Endothelial cell of umbilical vein (primary cell): ENCODE measurements around the gene CRIM1. TPM values are rescaled to one million over a fixed set of nuclear protein-coding genes. Genes with fewer than 3 reads are reported as not detected.

Experiments used
- BruUV-seq: library from RNA; stranded (reverse); fragments of 400-500 nt; replicated peaks from 2 replicates; lab custom pipeline; 2021; lab: Mats Ljungman, UMichigan
- CTCF ChIA-PET: fragments of 300-600, 350-600 bp; sonication (Branson Sonifier 250); formaldehyde crosslinking; loops from one replicate; lab custom pipeline; 2021; ENCODE audit warnings: antibody characterized with exemption, inconsistent platforms; lab: Charles Lee
- POLR2A ChIA-PET: fragments of 300-600, 350-600 bp; sonication (Branson Sonifier 250); formaldehyde crosslinking; loops from one replicate; lab custom pipeline; 2021; ENCODE audit warnings: antibody characterized with exemption, inconsistent platforms; lab: Charles Lee
- DNase-seq: peaks from one replicate; pipeline ENCODE4 v3.0.0-alpha.2; 2011; ENCODE audit warnings: low read depth, low spot score
- FAIRE-seq: peaks from 2 replicates; lab custom pipeline; 2011; peaks lifted over from hg19 to GRCh38; lab: Jason Lieb, UNC
- H2AFZ ChIP-seq: 2 replicates; pipeline ENCODE4 v1.6.0; 2012; ENCODE audit warnings: low read depth, low read length, control low read depth, inconsistent platforms
- H3K27ac ChIP-seq: 2 replicates; pipeline ENCODE4 v1.5.1; 2011; ENCODE audit warnings: low read depth, mild to moderate bottlenecking, control low read depth, low read length, moderate library complexity; ENCODE audit not compliant: insufficient read depth
- H3K27me3 ChIP-seq, 2 experiments: 2 replicates each; pipeline versions ENCODE4 v1.6.0 to v1.6.1; 2011; ENCODE audit warnings: low read length in 2 of 2, mixed read lengths in 1 of 2; ENCODE audit not compliant: control insufficient read depth in 2 of 2, insufficient read depth in 2 of 2
- H3K36me3 ChIP-seq, 2 experiments: 2 replicates in 1 of 2; 3 replicates in 1 of 2; pipeline ENCODE4 v1.5.1; 2011; ENCODE audit warnings: low read length in 2 of 2, mild to moderate bottlenecking in 1 of 2, moderate library complexity in 1 of 2; ENCODE audit not compliant: control insufficient read depth in 2 of 2, insufficient read depth in 2 of 2; ENCODE audit errors: extremely low read depth in 1 of 2
- H3K4me1 ChIP-seq: 3 replicates; pipeline ENCODE4 v1.5.1; 2011; ENCODE audit warnings: mild to moderate bottlenecking, low read length; ENCODE audit not compliant: control insufficient read depth, insufficient read depth; ENCODE audit errors: extremely low read depth
- H3K4me2 ChIP-seq: 2 replicates; pipeline ENCODE4 v1.6.1; 2011; ENCODE audit warnings: low read length, control low read depth, mixed read lengths; ENCODE audit not compliant: insufficient read depth
- H3K4me3 ChIP-seq, 3 experiments: fragments of 200-600 bp in 1 of 3; sonication (generic), shearing (Covaris generic) in 1 of 3; replicated peaks in 1 of 3; 2 replicates each; pipeline ENCODE4 v1.5.1; 2011 to 2016; ENCODE audit warnings: control low read depth in 3 of 3, low read length in 3 of 3, mild to moderate bottlenecking in 2 of 3, inconsistent platforms in 1 of 3, low read depth in 1 of 3, moderate library complexity in 1 of 3; ENCODE audit not compliant: insufficient read depth in 1 of 3
- H3K79me2 ChIP-seq: 2 replicates; pipeline ENCODE4 v1.6.0; 2012; ENCODE audit warnings: low read length, inconsistent platforms; ENCODE audit not compliant: control insufficient read depth, insufficient read depth
- H3K9ac ChIP-seq: replicated peaks from 2 replicates; pipeline ENCODE3; 2011; ENCODE audit warnings: low read length, control low read depth; ENCODE audit not compliant: insufficient read depth; ENCODE audit errors: extremely low read depth
- H3K9me1 ChIP-seq: replicated peaks from 3 replicates; pipeline ENCODE4 v1.6.0; 2011; ENCODE audit warnings: mild to moderate bottlenecking, low read length; ENCODE audit not compliant: control insufficient read depth, insufficient read depth; ENCODE audit errors: extremely low read depth
- H3K9me3 ChIP-seq: replicated peaks from 2 replicates; pipeline ENCODE4 v1.5.1; 2012; ENCODE audit warnings: low read length, inconsistent platforms; ENCODE audit not compliant: control insufficient read depth, insufficient read depth
- H4K20me1 ChIP-seq: replicated peaks from 2 replicates; pipeline ENCODE3; 2011; ENCODE audit warnings: mild to moderate bottlenecking, low read length; ENCODE audit not compliant: control insufficient read depth, insufficient read depth; ENCODE audit errors: extremely low read depth
- CTCF ChIP-seq, 2 donors: IDR thresholded peaks; 1 replicate in 1 of 2; 2 replicates in 1 of 2; pipeline ENCODE4 v1.5.1; 2011; ENCODE audit warnings: low read length in 2 of 2, mild to moderate bottlenecking in 2 of 2, moderate library complexity in 2 of 2, control low read depth in 1 of 2, inconsistent platforms in 1 of 2, low read depth in 1 of 2; ENCODE audit not compliant: insufficient read depth in 1 of 2; ENCODE audit errors: extremely low read depth in 1 of 2
- EZH2 ChIP-seq: IDR thresholded peaks from 2 replicates; pipeline ENCODE4 v1.6.1; 2012; ENCODE audit warnings: borderline replicate concordance, low read depth, mild to moderate bottlenecking, moderate library complexity, low read length, inconsistent platforms; ENCODE audit not compliant: severe bottlenecking
- FOS ChIP-seq: IDR thresholded peaks from 2 replicates; pipeline ENCODE4 v1.6.1; 2011; ENCODE audit warnings: mild to moderate bottlenecking, low read length, moderate library complexity, borderline replicate concordance; ENCODE audit not compliant: insufficient read depth
- GATA2 ChIP-seq: IDR thresholded peaks from 2 replicates; pipeline ENCODE4 v1.7.0; 2011; ENCODE audit warnings: low read depth, mild to moderate bottlenecking, moderate library complexity, mixed read lengths, low read length; ENCODE audit not compliant: insufficient read length, insufficient read depth
- JUN ChIP-seq: IDR thresholded peaks from 2 replicates; pipeline ENCODE4 v1.6.1; 2011; ENCODE audit warnings: borderline replicate concordance, low read depth; ENCODE audit not compliant: insufficient read length, insufficient read depth
- MAX ChIP-seq: IDR thresholded peaks from 2 replicates; pipeline ENCODE4 v1.6.1; 2011; ENCODE audit not compliant: insufficient read depth, insufficient read length
- MYC ChIP-seq: IDR thresholded peaks from one replicate; pipeline ENCODE4 v1.6.1; 2011; ENCODE audit warnings: mild to moderate bottlenecking, low read depth, low read length
- POLR2A ChIP-seq: IDR thresholded peaks from 2 replicates; pipeline ENCODE4 v1.6.1; 2012; ENCODE audit warnings: low read depth, mild to moderate bottlenecking, control low read depth, low read length
- POLR2AphosphoS5 ChIP-seq: IDR thresholded peaks from 2 replicates; pipeline ENCODE4 v1.6.1; 2012; ENCODE audit warnings: low read depth, mild to moderate bottlenecking, control low read depth, low read length, moderate library complexity; ENCODE audit not compliant: insufficient read depth
- dilution Hi-C: fragments of 300-500 bp; cut with MboI; formaldehyde crosslinking; loops from one replicate; pipeline ENCODE4 v1.15.0; 2019; ENCODE audit warnings: low sequenced_read_pairs; ENCODE audit not compliant: extremely low pct_ligation_motif_present
- intact Hi-C: fragments of 100-400 bp; cut with micrococcal nuclease; formaldehyde crosslinking; loops from one replicate; pipeline ENCODE4 v1.10.0; 2022
- polyA plus RNA-seq, 4 experiments: library from polyadenylated mRNA; depleted of rRNA in 3 of 4; stranded (reverse) in 3 of 4; unstranded in 1 of 4; fragments of >200 nt; gene quantifications; 2 replicates each; pipeline versions ENCODE4 v1.2.1 to v1.2.3, GENCODE V29; 2011 to 2012; ENCODE audit warnings: missing spikeins in 1 of 4
- total RNA-seq: library from RNA; stranded (reverse); gene quantifications from 2 replicates; pipeline ENCODE4 v1.2.3, GENCODE V29; 2021

The CRIM1 gene
- total and polyA plus RNA-seq, 2 donors (not counting 3 experiments of a cell fraction or from before 2014, with no cell fraction given), result 422 to 649 TPM

GRCh38 chr2:36329251-36329650, 26.3 kb upstream of the CRIM1 start:
- Histone ChIP-seq H2AFZ (no peak overlapping the region), H3K4me1 (no peaks in the 10 kb centered on the region), H3K36me3 (no peaks in the 10 kb centered on the region), H3K9ac (no peak overlapping the region), H3K4me2 (no peak overlapping the region), H3K27me3 (peaks cover 0 to 2% of the 10 kb centered on the region in 2 experiments), H3K9me3 (no peaks in the 10 kb centered on the region), H4K20me1 (no peaks in the 10 kb centered on the region), H3K9me1 (no peaks in the 10 kb centered on the region), H3K4me3 (no peak overlapping the region), H3K27ac (no peak overlapping the region), H3K79me2 (no peaks in the 10 kb centered on the region)
- ChIA-PET CTCF (interaction anchor here (0.8 to 1.4 kb wide), 3 partner anchors 9 to 24 kb away, joined by 3 to 4 read pairs (median 4); no protein-coding TSS in a partner anchor), POLR2A (no interaction called here)
- BruUV-seq, result no TSS peak
- DNase-seq (no peak), FAIRE-seq (no peak)
- dilution Hi-C loops (no loop called here), intact Hi-C loops (no loop called here)
- no peak for TF ChIP-seq EZH2
- no peak for TF ChIP-seq JUN
- no peak for TF ChIP-seq CTCF (IDR thresholded peaks at IDR 0.05; ENCODE audit: extremely low read depth in 1 of 2, insufficient read depth in 1 of 2, low read depth in 1 of 2, low read length in 2 of 2)
- no peak for TF ChIP-seq MYC
- TF ChIP-seq MAX, result no peak
- TF ChIP-seq POLR2A, result no peak
- no peak for TF ChIP-seq FOS
- TF ChIP-seq POLR2AphosphoS5, result no peak
- no peak for TF ChIP-seq GATA2
